Measurements from ENCODE around the gene GLDN. TPM values are rescaled to one million over a fixed set of nuclear protein-coding genes. Genes with fewer than 3 reads are reported as not detected.

GLDN gene
- total RNA-seq, 1 experiment from 2014 or later: 0.15 TPM

DNA sequence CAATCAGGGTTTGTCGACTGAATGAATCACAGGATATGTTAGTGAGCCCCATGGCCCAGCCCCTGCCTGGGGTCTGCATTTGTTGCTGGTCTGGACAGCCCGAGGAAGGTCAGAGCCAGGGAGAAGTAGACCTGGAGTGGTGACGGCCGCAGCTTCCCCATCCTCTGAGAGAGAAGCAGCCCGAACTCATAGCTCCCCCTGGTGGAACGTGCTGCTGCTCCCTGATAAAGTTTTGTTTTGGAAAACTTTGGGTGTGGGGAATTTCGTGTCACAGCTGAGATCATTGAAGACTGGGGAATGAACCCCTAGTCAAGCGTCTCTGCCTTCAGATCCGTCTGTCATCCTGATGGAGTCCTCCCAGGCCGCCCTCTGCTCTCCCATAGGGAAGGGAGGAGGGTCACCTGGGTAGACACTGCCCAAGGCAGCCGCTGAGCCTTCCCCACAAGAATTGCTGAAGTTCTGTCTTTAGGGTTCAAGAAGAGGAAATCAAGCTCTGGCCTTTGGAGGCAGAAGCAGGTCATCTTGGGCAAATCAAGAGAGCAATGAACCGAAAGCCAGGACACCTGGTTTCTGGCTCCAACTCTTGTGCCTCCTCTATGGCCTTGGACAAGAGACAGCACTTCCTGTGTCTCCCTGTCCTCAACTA lies 60.5 kb downstream of the GLDN start:
- no peak for TF ChIP-seq EZH2phosphoT487 (IDR thresholded peaks at IDR 0.05; ENCODE audit: borderline replicate concordance, low read length)
- TF ChIP-seq, protein P1, sequence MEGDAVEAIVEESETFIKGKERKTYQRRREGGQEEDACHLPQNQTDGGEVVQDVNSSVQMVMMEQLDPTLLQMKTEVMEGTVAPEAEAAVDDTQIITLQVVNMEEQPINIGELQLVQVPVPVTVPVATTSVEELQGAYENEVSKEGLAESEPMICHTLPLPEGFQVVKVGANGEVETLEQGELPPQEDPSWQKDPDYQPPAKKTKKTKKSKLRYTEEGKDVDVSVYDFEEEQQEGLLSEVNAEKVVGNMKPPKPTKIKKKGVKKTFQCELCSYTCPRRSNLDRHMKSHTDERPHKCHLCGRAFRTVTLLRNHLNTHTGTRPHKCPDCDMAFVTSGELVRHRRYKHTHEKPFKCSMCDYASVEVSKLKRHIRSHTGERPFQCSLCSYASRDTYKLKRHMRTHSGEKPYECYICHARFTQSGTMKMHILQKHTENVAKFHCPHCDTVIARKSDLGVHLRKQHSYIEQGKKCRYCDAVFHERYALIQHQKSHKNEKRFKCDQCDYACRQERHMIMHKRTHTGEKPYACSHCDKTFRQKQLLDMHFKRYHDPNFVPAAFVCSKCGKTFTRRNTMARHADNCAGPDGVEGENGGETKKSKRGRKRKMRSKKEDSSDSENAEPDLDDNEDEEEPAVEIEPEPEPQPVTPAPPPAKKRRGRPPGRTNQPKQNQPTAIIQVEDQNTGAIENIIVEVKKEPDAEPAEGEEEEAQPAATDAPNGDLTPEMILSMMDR (conservative IDR thresholded peaks at IDR 0.05; ENCODE audit: low read depth, low read length): peak; percentile 72
- H3K4me3 ChIP-seq (ENCODE audit: low read length): no peak overlapping the region
- H2AFZ ChIP-seq (ENCODE audit: low read length): peak overlapping the region; percentile 54; the same call in 1 of the 2 replicates
- peaks cover 22% of the 10 kb centered on the region for H3K4me1 ChIP-seq (ENCODE audit: insufficient read depth, low read length)
- DNase-seq (peak; percentile 54), ATAC-seq (peak; percentile 41; the same call in 1 of the 2 replicates)
- H3K79me2 ChIP-seq (ENCODE audit: low read length): no peaks in the 10 kb centered on the region
- no peak overlapping the region for H3K9ac ChIP-seq (ENCODE audit: low read length)
- H3K27ac ChIP-seq (ENCODE audit: low read length): no peak overlapping the region
- H3K9me3 ChIP-seq (ENCODE audit: low read length): no peaks in the 10 kb centered on the region
- H3K36me3 ChIP-seq (ENCODE audit: low read depth, low read length): no peaks in the 10 kb centered on the region
- no peaks in the 10 kb centered on the region for H3F3A ChIP-seq (ENCODE audit: low read length, unreplicated experiment)
- CTCF ChIA-PET: interaction anchor here (0.6 to 1.1 kb wide), 4 partner anchors 21 to 239 kb away, joined by 4 to 8 read pairs (median 6); no protein-coding TSS in a partner anchor
- POLR2A ChIA-PET (ENCODE audit: unreplicated experiment): no interaction called here
- intact Hi-C loops (cut with micrococcal nuclease): loop anchor here (2.0 to 5.0 kb wide), 2 partner anchors 97 to 175 kb away; no protein-coding TSS in a partner anchor
- no peaks in the 10 kb centered on the region for H3K9me2 ChIP-seq (replicated peaks; ENCODE audit: low read length)
- no peaks in the 10 kb centered on the region for H4K20me1 ChIP-seq (ENCODE audit: low read length)
- H3K4me2 ChIP-seq (ENCODE audit: low read length): no peak overlapping the region
- peaks cover 3% of the 10 kb centered on the region; the same call in 1 of the 2 replicates for H3K27me3 ChIP-seq (ENCODE audit: low read length)
- BruUV-seq (replicated peaks): no TSS peak

- BruUV-seq (replicated peaks): no TSS peak
- CTCF ChIA-PET: no interaction called here
- Histone ChIP-seq H3K36me3 (ENCODE audit: low read depth, low read length) (no peaks in the 10 kb centered on the region), H3K4me1 (ENCODE audit: insufficient read depth, low read length) (peaks cover 28% of the 10 kb centered on the region), H3K79me2 (ENCODE audit: low read length) (no peaks in the 10 kb centered on the region), H3K9me2 (replicated peaks; ENCODE audit: low read length) (no peaks in the 10 kb centered on the region), H3K27me3 (ENCODE audit: low read length) (peaks cover 3% of the 10 kb centered on the region; the same call in 1 of the 2 replicates), H4K20me1 (ENCODE audit: low read length) (no peaks in the 10 kb centered on the region), H3F3A (ENCODE audit: low read length, unreplicated experiment) (no peaks in the 10 kb centered on the region), H3K4me3 (ENCODE audit: low read length) (peak overlapping the region; percentile 27; the same call in 1 of the 2 replicates), H3K27ac (ENCODE audit: low read length) (no peak overlapping the region), H2AFZ (ENCODE audit: low read length) (peak overlapping the region; percentile 58), H3K9ac (ENCODE audit: low read length) (no peak overlapping the region), H3K4me2 (ENCODE audit: low read length) (peak overlapping the region; percentile 47), H3K9me3 (ENCODE audit: low read length) (no peaks in the 10 kb centered on the region)
- POLR2A ChIA-PET (ENCODE audit: unreplicated experiment): no interaction called here
- intact Hi-C loops (cut with micrococcal nuclease): loop anchor here (1.0 to 5.0 kb wide), 3 partner anchors 96 to 240 kb away; no protein-coding TSS in a partner anchor
- DNase-seq: peak; percentile 76
- peak; percentile 71 for ATAC-seq
- TF ChIP-seq, protein P1 (conservative IDR thresholded peaks at IDR 0.05; ENCODE audit: low read depth, low read length): peak; percentile 70
- no peak for TF ChIP-seq EZH2 (IDR thresholded peaks at IDR 0.05; ENCODE audit: low read length, unreplicated experiment)
These were observed 61.8 kb downstream of the GLDN start for GRCh38 chr15:51403072-51403878.
